Kasumi-1 (cell line): ENCODE results near the gene DOLK.
"Not testable (repeated sequence)": the region's sequence is repeated elsewhere in the genome, so short reads cannot be mapped to it uniquely, and the experiment has no call there.

Experiments
- DNase-seq, 2 experiments: peaks; one replicate each; lab custom pipeline; 2025; lab: John Stamatoyannopoulos, UW

The DOLK gene

GRCh38 chr9:128947527-128948301 is at the start of gene DOLK, which contains the start of gene NUP188:
DOLK (minus strand) TSS chr9:128947603; CDS start chr9:128947303, 300 bp downstream.
NUP188 (plus strand) TSS chr9:128947699; CDS start chr9:128947720, 21 bp downstream.
- DNase-seq: peak; percentile 74 to 79

- DNase-seq: no peak
These were observed 48.4 kb upstream of the DOLK start for GRCh38 chr9:128995791-128996190.

- DNase-seq: peak; percentile 14 to 23
These were observed 45.6 kb upstream of the DOLK start for GRCh38 chr9:128992995-128993394.

GRCh38 chr9:128987805-128988204 is 40.4 kb upstream of the DOLK start:
- DNase-seq: no peak

GRCh38 chr9:128986671-128987070 is 39.3 kb upstream of the DOLK start:
- DNase-seq: no peak

GRCh38 chr9:128983536-128983935 is 36.1 kb upstream of the DOLK start:
- DNase-seq: no peak

- no peak for DNase-seq
These were observed 31.7 kb upstream of the DOLK start for GRCh38 chr9:128979111-128979510.

- DNase-seq: no peak
These were observed 25.6 kb upstream of the DOLK start for GRCh38 chr9:128972956-128973355.

- DNase-seq: no peak
These were observed 22.1 kb upstream of the DOLK start for GRCh38 chr9:128969491-128969890.

GRCh38 chr9:128961403-128961802 is 14.0 kb upstream of the DOLK start:
- DNase-seq: not testable (repeated sequence)

GRCh38 chr9:128947277-128947526 is 201 bp downstream of the DOLK start:
- DNase-seq: no peak

- no peak for DNase-seq
These were observed 679 bp downstream of the DOLK start for GRCh38 chr9:128946571-128947276.

- DNase-seq: no peak
These were observed 1.5 kb downstream of the DOLK start for GRCh38 chr9:128945798-128946501.

- DNase-seq: not testable (repeated sequence)
These were observed 2.4 kb downstream of the DOLK start for GRCh38 chr9:128944966-128945365.

GRCh38 chr9:128943832-128944620 is 3.4 kb downstream of the DOLK start:
- DNase-seq: no peak

- DNase-seq: no peak
These were observed 6.3 kb downstream of the DOLK start for GRCh38 chr9:128940946-128941755.

- no peak for DNase-seq
These were observed 7.0 kb downstream of the DOLK start for GRCh38 chr9:128940271-128940921.

GRCh38 chr9:128937310-128938165 is 9.9 kb downstream of the DOLK start:
- DNase-seq: no peak

- no peak for DNase-seq
These were observed 11.1 kb downstream of the DOLK start for GRCh38 chr9:128936171-128936865.
